Measurements from ENCODE around the gene PKDCC.

The PKDCC gene

GRCh38 chr2:42028571-42029148 is 19.2 kb upstream of the PKDCC start:
- TF ChIP-seq CTCF (IDR thresholded peaks at IDR 0.05; ENCODE audit: insufficient read depth, low read length, poor library complexity, severe bottlenecking): no peak
- Histone ChIP-seq H3K27me3 (replicated peaks; ENCODE audit: control insufficient read depth, insufficient read depth, low read length) (no peaks in the 10 kb centered on the region), H3K4me3 (replicated peaks; ENCODE audit: low read depth, low read length) (no peak overlapping the region), H3K36me3 (ENCODE audit: control insufficient read depth, insufficient read depth, low read length) (no peaks in the 10 kb centered on the region)
- peak; percentile 70 for DNase-seq (ENCODE audit: extremely low read depth, insufficient read length)

DNA sequence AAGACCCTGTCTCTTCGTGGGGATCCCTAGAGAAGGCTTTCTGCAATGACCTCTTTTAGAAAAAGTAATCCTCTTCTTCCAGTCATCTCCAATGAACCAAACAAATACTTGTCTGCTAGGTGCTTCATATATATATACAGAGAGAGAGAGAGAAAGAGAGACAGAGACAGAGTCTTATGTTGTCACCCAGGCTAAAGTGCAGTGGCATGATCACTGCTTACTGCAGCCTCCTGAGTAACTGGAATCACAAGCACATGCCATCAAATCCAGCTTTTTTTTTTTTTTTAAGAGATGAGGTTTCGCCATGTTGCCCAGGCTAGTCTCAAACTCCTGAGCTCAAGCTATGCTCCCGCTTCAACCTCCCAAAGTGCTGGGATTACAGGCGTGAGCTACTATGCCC is 18.6 kb upstream of the PKDCC start:
- Histone ChIP-seq H3K4me3 (replicated peaks; ENCODE audit: low read depth, low read length) (no peak overlapping the region), H3K27me3 (replicated peaks; ENCODE audit: control insufficient read depth, insufficient read depth, low read length) (no peaks in the 10 kb centered on the region), H3K36me3 (ENCODE audit: control insufficient read depth, insufficient read depth, low read length) (no peaks in the 10 kb centered on the region)
- no peak for DNase-seq (ENCODE audit: extremely low read depth, insufficient read length)
- TF ChIP-seq CTCF (IDR thresholded peaks at IDR 0.05; ENCODE audit: insufficient read depth, low read length, poor library complexity, severe bottlenecking): no peak

DNA sequence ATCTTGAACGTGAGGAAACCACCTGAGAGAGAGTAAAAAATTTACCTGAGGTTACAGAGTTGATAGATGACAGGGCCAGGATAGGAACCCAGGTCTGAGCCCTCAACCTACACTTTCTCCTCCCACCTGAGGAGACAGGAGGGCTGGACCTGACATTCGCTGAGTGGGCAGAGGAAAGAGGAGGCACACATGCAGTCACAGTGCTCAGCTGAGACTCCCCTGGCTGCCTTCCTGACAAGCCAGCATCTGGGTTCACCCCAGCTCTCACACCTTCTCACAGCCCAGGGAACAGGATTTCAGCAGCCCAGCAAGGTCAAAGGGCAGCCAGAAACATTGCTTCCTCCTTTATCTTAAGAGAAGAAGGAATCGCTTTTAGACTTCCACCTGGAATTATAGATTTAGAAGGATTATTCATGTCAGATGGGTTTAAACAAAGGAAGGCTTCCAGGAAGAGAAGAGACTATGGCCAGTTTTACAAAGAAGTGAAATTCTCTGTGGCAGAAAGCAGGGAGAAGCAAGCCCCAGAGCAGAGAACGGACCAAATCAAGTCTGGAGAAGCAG is 18.1 kb upstream of the PKDCC start:
- no peak for TF ChIP-seq CTCF (IDR thresholded peaks at IDR 0.05; ENCODE audit: insufficient read depth, low read length, poor library complexity, severe bottlenecking)
- DNase-seq (ENCODE audit: extremely low read depth, insufficient read length): no peak
- no peak overlapping the region for H3K4me3 ChIP-seq (replicated peaks; ENCODE audit: low read depth, low read length)
- no peaks in the 10 kb centered on the region for H3K27me3 ChIP-seq (replicated peaks; ENCODE audit: control insufficient read depth, insufficient read depth, low read length)
- no peaks in the 10 kb centered on the region for H3K36me3 ChIP-seq (ENCODE audit: control insufficient read depth, insufficient read depth, low read length)

- no peak for TF ChIP-seq CTCF (IDR thresholded peaks at IDR 0.05; ENCODE audit: insufficient read depth, low read length, poor library complexity, severe bottlenecking)
- Histone ChIP-seq H3K27me3 (replicated peaks; ENCODE audit: control insufficient read depth, insufficient read depth, low read length) (no peaks in the 10 kb centered on the region), H3K36me3 (ENCODE audit: control insufficient read depth, insufficient read depth, low read length) (no peaks in the 10 kb centered on the region), H3K4me3 (replicated peaks; ENCODE audit: low read depth, low read length) (no peak overlapping the region)
- no peak for DNase-seq (ENCODE audit: extremely low read depth, insufficient read length)
Measured at GRCh38 chr2:42030200-42030759, 17.5 kb upstream of the PKDCC start.

DNA sequence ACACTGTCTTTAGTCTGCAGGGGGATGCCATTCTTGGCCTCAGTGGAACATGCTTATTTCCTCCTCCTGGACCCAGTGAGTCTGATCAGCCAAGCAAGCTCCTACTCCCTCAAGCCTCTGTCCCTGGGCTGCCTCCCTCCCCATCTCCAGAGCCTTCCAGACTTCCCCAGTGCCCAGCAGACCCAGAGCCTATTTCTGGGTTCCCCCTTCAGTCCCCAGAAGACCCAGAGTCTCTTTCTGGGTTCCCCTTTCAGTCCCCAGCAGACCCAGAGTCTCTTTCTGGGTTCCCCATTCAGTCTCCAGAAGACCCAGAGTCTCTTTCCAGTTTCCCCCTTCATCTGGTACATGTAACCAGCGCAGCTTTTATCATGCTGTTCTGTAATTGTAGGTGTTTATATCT is 17.0 kb upstream of the PKDCC start:
- Histone ChIP-seq H3K27me3 (replicated peaks; ENCODE audit: control insufficient read depth, insufficient read depth, low read length) (no peaks in the 10 kb centered on the region), H3K36me3 (ENCODE audit: control insufficient read depth, insufficient read depth, low read length) (no peaks in the 10 kb centered on the region), H3K4me3 (replicated peaks; ENCODE audit: low read depth, low read length) (no peak overlapping the region)
- no peak for DNase-seq (ENCODE audit: extremely low read depth, insufficient read length)
- TF ChIP-seq CTCF (IDR thresholded peaks at IDR 0.05; ENCODE audit: insufficient read depth, low read length, poor library complexity, severe bottlenecking): no peak
